HG03520 (cell line): ENCODE measurements around the gene ZNF614.
"Not testable (repeated sequence)": the region's sequence is repeated elsewhere in the genome, so short reads cannot be mapped to it uniquely, and the experiment has no call there.

ENCODE experiments used
- ATAC-seq: cut with Tn5 transposase; IDR thresholded peaks from one replicate; pipeline ENCODE4 v1.9.1; 2021; ENCODE audit warnings: mild to moderate bottlenecking, moderate library complexity; ENCODE audit not compliant: unreplicated experiment

The ZNF614 gene

DNA sequence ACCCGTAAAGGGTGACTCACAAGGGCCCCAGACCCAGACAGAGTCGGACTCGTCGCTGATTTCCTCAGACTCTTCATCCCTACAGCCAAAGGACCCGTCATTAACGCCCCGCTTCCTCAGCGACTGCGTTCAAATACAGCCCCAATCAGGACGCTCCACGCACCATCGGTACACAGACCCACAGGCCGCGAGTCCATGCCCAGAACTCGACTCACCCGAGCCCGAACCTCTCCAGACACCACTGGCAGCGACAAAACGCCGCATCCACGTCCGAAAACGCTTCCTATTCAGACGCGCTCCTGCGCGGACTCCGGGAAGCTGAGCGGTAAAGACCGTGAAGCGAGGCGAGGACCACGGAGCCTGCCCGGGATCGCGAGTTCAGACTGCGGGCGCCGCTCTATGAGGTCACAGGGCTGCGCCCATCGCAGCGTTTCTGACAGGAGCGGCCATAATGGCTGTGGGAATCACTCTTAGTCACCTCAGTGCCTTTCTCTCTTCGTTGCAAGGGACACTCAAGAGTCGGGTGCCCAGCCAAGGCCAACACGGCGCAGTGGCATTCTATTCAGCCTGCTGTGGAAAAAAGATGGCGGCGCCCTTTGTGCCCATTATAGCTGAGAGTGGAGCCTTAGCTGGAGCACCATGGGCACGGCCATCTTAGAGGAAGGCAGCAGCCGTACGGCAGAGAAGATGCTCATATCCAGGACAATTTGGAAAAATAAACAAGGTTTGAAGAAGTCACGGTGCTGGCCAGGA lies at the start of gene ZNF614:
Gene ZNF614, minus strand, starts transcription at position 353 of the 753 bp plus-strand sequence. CDS start 2,634 bp downstream, outside the sequence.
- peak; percentile 86 for ATAC-seq

DNA sequence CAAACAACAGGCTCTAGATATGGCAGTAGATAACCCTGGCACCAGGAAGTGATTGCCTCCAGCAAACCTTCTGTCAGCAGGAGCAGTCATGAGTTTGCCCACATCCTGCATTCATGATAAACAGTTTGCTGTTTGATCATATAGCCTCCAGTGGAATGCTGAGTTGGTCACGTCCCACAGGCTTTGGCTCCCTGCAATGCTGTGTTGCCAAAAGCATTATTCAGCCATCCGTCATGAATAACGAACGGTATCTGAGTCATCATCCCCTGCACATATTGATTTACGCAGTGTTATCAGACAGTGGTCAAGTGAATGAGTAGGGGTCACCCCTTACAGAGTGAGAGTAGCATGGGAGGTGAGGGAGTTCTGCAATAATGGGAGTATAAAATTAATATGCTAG lies 42.3 kb upstream of the ZNF614 start:
- ATAC-seq = no peak

DNA sequence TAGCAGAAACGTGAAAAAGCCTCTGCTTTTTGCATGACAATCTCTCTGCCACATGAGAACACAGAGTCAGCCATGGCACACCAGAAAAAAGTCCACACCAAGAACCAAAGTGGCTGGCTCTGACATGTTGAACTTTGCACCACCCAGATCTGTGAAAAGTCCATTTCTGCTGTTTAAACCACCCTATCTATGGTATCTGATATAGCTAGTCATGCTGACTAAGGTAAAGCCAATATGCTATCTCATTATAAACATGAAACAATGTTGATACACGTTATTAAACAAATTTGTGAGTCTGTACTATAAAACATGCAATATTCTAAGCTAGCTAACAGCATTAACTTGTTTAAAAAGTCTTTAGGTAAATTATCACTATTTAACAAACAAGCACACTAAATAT lies 41.5 kb upstream of the ZNF614 start:
- ATAC-seq = no peak

DNA sequence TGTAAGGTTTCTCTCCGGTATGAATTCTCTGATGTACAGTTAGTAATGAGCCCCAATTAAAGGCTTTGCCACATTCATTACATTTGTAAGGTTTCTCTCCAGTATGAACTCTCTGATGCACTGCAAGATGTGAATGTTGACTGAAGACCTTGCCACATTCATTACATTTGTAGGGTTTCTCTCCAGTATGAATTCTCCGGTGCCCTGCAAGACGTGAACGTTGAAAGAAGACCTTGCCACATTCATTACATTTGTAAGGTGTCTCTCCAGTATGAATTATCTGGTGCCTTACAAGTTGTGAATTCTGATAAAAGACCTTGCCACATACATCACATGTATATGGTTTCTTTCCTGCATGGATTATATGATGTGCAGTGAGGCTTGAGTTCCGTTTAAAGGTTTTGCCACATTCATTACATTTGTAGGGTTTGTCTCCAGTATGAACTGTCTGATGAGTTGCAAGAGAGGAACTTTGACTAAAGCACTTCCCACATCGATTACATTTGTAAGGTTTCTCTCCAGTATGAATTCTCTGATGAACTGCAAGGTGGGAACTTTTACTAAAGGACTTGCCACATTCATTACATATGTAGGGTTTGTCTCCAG lies 38.2 kb upstream of the ZNF614 start:
- no peak for ATAC-seq

DNA sequence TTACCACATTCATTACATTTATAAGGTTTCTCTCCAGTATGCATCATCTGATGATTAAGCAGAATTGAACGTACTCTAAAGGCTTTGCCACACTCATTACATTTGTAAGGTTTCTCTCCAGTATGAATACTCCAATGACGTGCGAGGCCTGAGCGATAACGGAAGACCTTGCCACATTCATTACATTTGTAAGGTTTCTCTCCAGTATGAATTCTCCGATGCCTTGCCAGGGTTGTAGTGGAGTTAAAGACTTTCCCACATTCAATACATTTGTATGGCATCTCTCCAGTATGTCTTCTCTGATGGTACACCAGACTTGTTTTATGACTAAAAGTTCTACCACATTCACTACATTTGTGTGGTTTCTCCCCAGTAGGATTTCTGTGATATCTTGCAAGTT lies 37.2 kb upstream of the ZNF614 start:
- no peak for ATAC-seq

DNA sequence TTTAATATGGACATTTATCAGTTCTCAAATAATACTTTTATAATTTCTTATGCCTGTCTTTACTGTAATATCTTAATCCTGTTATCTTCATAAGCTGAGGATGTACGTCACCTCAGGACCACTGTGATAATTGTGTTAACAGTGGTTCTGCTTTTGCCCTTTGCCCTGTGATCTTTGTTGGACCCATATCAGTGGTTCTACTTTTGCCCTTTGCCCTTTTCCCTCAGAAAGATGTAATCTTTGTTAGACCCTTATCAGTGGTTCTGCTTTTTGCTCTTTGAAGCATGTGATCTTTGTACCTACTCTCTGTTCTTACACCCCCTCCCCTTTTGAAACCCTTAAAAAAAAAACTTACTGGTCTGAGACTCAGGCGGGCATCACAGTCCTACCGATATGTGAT lies 28.3 kb upstream of the ZNF614 start:
- not testable (repeated sequence) for ATAC-seq

DNA sequence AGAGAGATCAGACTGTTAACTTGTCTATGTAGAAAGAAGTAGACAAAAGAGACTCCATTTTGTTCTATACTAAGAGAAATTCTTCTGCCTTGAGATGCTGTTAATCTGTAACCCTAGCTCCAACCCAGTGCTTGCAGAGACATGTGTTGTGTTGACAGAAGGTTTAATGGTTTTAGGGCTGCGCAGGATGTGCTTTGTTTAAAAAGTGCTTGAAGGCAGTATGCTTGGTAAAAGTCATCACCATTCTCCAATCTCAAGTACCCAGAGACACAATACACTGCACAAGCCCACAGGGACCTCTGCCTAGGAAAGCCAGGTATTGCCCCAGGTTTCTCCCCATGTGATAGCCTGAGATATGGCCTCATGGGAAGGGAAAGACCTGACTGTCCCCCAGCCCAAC lies 23.6 kb upstream of the ZNF614 start:
- not testable (repeated sequence) for ATAC-seq

DNA sequence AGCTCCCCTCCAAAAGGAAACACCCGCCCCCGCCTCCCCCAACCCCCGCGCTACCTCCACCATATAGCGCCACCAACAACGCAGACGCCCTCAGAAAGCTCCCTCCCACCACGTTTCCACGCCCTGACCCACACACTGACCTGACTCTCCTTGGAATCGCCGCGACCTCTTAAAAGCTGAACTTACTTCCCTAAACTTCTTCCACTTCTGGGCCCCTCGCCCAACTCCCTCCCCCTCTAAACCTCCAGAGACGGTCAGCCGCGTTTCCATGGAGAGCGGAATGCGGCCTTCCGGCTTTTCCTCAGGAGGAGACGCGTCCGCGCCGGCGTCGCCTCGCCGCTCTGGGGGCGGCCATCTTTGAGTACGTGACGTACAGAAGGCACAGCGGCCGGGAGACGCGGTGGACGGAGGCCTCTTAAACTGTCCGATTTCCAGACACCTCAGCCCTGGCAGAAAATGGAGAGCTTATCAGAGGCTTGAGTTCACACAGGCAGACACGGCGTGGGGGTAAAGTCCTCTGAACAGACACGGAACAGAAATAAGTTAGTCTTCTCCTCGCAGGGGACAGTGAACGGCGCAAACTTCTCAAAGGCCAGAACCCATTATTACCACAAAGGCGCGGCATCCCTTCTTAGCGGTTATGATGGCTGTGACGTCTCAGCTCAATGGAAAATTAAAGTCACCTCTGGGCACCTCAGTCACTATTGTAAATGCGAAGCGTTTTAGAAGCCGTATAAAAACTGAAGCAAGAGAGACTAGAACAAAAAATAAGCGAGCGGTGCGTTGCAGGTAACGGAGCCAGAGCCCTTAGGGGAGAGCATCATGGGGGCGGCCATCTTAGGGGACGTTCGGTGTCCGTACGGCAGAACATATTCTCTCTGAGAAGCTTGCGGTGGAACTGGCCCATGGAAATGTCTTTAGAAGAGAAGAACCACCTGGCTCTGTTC lies 20.6 kb upstream of the ZNF614 start, which contains the start of gene ZNF432:
Gene ZNF432, minus strand, starts transcription at position 284 of the 947 bp plus-strand sequence. CDS start 1,970 bp downstream, outside the sequence.
- peak; percentile 81 for ATAC-seq

DNA sequence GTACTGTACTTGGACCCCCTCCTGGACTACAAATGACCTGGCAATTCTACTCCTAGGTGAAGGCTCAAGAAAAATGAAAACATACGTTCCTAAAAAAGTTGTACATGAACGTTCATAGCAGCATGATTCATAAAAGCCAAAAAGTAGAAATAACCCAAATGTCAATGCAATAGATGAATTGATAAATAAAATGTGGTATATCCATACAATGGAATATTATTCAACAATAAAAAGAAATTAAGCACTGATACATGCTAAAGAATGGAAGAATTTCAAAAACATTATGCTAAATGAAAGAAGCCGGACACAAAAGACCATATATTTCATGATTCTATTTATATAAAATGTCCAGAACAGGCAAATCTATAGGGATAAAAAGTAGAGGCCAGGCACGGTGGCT lies 11.0 kb upstream of the ZNF614 start:
- ATAC-seq = no peak

DNA sequence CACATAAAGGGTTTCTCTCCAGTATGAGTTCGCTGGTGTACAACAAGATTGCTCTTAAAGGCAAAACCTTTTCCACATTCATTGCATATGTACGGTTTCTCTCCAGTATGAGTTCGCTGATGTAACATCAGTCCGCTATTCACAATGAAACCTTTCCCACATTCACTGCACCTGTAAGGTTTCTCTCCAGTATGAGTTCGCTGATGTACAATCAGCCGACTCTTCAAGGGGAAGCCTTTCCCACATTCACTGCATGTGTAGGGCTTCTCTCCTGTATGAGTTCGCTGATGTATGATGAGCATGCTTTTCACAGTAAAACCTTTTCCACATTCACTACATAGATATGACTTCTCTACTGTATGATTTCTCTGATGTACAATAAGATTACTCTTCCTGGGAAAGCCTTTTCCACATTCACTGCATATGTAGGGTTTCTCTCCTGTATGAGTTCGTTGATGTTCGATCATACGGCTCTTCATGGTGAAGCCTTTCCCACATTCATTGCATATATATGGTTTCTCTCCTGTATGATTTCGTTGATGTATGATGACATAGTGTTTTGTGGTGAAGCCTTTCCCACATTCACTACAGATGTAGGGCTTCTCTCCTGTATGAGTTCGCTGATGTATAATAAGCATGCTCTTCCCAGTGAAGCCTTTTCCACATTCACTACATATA lies 6.0 kb upstream of the ZNF614 start:
- no peak for ATAC-seq

DNA sequence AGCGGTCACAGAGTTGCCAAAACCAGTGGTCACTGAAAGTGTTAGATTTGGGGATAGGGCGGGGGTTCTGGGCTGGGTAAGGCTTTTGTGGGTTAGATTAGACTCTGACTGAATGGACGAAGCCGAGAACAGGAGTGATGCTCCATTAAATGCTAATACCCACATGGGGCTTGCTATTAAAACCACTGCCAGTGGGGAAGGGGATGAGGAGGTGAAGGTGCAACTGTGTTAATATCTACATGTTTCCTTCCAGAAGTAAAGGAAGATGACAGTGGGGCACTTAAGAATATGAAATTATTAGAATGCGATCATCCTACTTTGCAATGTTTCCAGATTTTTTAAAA lies 573 bp upstream of the ZNF614 start:
- peak; percentile 26 for ATAC-seq

DNA sequence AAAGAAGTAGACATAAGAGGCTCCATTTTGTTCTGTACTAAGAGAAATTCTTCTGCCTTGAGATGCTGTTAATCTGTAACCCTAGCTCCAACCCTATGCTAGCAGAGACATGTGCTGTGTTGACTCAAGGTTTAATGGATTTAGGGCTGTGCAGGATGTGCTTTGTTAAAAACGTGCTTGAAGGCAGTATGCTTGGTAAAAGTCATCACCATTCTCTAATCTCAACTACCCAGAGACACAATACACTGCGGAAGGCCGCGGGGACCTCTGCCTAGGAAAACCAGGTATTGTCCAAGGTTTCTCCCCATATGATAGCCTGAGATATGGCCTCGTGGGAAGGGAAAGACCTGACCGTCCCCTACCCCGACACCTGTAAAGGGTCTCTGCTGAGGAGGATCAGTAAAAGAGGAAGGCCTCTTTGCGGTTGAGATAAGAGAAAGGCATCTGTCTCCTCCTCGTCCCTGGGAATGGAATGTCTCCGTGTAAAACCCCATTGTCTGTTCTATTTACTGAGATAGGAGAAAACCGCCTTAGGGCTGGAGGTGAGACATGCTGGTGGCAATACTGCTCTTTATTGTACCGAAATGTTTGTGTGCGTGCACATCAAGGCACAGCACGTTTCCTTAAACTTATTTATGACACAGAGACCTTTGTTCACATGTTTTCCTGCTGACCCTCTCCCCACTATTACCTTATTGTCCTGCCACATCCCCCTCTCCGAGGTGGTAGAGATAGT lies 1.8 kb downstream of the ZNF614 start:
- not testable (repeated sequence) for ATAC-seq

DNA sequence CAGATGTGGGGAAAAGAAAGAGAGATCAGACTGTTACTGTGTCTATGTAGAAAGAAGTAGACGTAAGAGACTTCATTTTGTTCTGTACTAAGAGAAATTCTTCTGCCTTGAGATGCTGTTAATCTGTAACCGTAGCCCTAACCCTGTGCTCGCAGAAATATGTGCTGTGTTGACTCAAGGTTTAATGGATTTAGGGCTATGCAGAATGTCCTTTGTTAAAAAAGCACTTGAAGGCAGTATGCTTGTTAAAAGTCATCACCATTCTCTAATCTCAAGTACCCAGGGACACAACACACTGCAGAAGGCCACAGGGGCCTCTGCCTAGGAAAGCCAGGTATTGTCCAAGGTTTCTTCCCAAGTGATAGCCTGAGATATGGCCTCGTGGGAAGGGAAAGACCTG lies 3.7 kb downstream of the ZNF614 start:
- ATAC-seq = not testable (repeated sequence)

DNA sequence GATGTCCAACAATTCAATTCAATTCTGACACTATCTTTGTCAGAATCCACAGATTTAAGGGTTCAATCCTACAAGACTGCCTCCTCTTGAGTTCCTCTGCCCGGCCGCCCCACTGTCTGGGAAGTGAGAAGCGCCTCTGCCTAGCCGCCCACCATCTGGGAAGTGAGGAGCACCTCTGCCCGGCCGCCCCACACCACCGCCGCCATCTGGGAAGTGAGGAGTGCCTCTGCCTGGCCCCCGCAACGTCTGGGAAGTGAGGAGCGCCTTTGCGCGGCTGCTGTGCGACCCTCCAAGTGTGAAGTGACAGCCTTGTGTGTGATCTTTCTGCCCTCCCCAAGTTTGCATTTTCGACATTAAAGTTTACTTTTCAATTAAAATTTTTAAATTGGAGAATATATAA lies 6.0 kb downstream of the ZNF614 start:
- no peak for ATAC-seq

DNA sequence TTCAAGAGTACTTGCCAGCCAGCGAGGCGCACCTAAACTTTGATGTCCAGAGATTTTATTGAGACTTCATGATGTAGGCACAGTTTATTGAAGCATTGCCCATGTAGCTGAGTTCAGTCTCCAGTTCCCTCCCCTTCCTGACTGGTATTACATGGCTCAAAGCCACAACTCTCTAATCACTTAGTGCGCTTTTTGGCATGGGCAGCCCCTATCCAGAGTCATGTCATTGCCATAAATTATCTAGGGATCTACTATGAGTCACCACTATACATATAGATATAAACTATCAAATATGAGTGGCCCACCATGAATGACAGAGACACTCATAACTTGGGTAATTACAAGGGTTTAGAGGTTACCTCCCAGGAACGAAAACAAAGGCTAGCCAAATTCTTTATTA lies 7.7 kb downstream of the ZNF614 start:
- ATAC-seq = no peak

DNA sequence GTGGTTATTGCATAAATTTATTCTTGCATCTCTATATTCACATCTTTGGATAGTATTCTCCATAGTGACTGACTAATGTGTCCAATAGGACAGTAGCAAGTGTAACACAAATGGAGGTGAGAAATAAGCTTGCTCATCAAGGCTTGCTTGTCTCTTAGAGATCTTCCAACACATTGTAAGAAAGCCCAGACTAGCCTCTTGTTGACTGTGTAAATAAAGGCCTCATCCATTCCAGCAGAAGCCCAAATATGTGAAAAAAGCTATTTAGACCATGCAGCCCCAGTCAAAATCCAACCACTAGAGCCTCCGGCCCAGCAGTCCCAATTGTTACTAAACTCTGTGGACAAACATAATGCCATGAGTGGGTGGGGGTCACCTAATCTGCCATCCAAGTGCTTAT lies 17.5 kb downstream of the ZNF614 start:
- ATAC-seq = no peak

DNA sequence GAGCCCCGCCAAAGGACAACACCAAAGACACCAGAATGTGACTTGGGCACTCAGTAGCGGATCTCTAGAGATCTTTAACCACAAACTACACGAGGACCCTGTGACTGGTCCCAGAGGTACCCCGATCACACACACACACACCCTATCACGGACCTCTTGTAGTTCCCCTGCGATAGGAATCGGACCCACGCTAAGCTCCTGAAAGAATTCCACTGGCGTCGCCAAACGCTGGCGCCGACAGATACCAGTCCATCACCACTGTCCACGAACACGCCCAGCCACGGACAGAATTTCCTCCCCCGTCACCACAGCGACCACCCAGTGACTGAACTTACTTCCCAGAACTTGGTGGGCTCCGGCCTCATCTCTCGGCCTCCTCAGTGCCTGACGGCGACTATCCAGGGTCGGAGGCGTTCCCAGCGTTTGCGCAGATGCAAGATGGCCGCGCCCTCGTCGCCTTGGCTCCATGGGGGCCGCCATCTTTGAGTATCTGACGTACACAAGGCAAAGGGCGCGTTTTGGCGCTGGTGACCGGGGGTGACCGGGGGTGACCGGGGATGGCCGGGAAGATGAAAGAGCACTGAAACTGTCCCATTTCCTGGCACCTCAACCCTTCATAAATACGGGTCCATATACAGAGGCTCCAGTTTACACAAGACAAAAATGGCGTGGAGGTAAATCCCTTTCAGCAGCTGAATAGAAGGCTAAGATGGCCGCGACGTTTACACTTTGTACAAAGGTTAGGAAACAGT lies 20.2 kb downstream of the ZNF614 start, which contains the start of gene ZNF615:
Gene ZNF615, minus strand, starts transcription at position 406 of the 752 bp plus-strand sequence. CDS start 4,500 bp downstream, outside the sequence.
- ATAC-seq = no peak

DNA sequence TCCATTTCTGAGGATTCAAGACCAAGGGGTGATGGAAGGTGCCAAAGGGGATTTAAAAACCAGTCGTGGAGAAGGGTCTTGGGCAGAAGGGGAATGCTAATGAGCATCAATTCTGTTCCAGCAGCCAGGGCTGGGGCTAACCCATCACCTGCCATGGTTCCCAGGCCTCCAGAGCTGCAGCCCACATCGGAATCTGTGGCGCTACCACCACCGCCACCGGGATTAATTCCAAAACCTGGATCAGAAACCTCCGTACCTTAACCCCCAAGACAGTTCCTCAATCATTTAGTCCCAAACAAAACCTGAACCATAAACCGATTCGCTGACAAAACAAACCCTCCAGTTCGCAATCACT lies 20.8 kb downstream of the ZNF614 start:
- ATAC-seq = no peak

DNA sequence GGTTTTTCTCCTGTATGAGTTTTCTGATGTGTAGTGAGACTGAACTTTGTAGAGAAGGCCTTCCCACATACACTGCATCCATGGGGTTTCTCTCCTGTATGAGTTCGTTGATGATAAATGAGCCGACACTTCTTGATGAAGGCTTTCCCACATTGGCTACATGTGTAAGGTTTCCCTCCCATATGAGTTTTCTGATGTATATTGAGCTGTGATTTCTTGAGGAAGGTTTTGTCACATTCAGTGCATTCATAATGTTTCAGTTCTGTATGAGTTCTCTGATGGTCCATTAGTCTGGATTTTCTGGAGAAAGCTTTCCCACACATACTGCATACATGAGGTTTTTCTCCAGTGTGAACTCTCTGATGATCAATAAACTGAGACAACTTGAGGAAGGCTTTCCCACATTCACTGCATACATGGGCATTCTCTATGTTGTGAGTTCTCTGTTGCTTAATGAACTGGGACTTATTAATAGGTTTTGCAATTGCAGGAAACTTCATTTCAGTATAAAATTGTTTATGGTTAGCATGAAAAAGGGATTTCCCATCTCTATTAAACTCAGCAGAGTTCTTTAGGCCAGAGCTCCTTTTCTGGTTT lies 34.0 kb downstream of the ZNF614 start:
- ATAC-seq = no peak
